NCI-H524 (cell line): ENCODE results near the gene PARP8.
A peak's percentile ranks its signal among the peaks of the same experiment; 100 is the strongest.
"Not testable (repeated sequence)": the region's sequence is repeated elsewhere in the genome, so short reads cannot be mapped to it uniquely, and the experiment has no call there.

Experiments
- DNase-seq, 2 experiments: peaks; one replicate each; lab custom pipeline; 2025; lab: John Stamatoyannopoulos, UW

The PARP8 gene, protein sequence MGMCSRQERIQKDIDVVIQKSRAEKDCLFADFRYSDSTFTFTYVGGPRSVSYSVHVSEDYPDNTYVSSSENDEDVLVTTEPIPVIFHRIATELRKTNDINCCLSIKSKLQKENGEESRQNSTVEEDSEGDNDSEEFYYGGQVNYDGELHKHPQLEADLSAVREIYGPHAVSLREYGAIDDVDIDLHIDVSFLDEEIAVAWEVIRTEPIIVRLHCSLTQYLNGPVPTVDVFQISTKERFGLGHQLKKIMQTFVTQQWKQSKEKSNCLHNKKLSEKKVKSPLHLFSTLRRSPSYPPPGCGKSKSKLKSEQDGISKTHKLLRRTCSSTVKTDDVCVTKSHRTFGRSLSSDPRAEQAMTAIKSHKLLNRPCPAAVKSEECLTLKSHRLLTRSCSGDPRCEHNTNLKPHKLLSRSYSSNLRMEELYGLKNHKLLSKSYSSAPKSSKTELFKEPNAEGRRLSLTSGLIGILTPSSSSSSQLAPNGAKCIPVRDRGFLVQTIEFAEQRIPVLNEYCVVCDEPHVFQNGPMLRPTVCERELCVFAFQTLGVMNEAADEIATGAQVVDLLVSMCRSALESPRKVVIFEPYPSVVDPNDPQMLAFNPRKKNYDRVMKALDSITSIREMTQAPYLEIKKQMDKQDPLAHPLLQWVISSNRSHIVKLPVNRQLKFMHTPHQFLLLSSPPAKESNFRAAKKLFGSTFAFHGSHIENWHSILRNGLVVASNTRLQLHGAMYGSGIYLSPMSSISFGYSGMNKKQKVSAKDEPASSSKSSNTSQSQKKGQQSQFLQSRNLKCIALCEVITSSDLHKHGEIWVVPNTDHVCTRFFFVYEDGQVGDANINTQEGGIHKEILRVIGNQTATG

DNA sequence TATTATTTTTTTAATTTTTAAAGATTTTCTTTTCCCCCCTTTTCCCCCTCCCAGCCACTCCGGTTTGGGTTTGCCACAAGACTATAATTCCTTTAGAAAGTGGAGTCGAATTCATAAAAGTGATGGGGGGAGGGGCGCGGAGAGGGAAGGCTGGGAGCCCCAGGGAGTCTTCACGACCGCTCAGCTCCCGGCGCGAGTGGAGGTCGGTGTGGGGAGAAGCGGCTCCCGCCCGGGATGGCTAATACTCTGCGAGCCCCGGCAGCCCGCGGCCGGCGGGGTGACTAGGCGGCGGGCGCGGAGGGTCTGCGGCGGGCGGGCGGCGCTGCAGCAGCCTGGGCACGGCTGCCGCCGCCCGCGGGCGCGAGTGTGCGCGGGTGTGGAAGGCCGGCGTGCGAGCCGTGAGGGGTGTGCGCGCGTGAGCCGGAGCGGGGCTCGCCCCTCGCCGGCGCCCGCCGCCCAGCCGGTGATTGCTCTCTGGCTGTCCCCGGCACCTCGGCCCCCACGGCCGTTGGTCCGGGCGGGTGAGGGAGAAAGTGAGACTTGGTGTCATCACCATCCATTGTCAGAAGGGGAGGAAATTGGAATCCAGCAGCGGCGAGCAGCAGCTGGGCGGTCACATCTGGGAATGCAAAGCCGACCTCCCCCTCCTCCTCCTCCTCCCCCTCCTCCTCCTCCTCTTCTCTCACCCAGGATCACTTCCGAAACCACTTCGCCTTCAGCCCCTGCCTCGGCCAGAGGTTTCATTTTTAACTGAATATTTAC, at the start of gene PARP8:
Gene PARP8, plus strand, starts transcription at position 377 of the 762 bp plus-strand sequence. CDS start 459 bp downstream, outside the sequence.
- DNase-seq = peak; percentile 14 to 70

DNA sequence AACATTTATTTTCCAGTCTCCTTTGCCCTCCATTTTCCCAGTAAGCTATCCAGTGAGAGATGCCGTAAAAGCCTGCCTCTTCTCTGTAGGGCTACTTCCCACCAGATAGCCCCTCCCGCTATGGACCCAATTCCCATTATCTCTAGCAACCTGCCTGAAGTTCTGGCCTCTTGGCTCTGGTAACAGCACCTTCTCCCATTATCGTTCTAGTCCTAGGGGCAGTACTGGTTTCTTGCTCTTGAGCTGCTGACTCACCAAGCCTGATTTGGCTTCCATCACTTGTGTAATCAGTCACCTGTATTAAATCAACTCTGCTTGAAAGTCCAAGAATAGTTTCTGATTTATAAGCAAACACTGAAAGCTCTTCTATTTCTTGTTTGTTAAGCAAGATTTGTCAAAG, 42.8 kb upstream of the PARP8 start:
- DNase-seq = no peak

DNA sequence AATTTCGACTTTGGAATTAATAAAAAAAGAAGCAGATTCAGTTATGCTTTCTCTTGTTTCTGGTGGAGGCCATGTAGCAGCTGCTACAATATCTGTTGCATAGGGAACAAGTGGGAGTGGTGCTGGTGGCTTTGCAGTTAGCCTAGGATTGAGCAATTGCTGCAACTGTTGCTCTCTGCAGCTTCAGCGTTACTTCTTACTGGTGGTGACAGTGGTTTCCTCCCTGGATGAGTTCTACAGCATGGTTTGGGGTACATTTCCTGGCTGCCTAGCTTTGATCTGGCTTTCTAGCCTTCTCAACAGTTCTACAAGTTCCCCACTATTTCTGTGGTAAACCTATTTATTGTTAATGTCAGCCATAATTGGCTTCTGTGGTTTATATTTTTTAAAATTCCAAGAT, 31.6 kb upstream of the PARP8 start:
- not testable (repeated sequence) for DNase-seq

DNA sequence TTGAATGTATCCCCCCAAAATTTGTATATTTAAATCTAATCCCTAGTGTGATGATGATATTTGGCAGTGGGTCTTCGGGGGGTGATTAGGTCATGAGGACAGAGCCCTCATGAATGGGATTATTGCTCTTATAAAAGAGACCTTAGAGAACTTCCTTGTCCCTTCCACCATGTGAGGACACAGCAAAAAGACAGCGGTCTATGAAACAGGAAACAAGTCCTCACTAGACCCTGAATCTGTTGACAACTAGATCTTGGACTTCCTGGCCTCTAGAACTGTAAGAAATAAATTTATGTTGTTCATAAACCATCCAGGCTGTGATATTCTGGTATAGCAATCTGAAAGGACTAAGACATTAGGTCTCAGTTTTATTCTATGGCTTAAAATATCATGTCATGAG, 28.9 kb upstream of the PARP8 start:
- DNase-seq = not testable (repeated sequence)

DNA sequence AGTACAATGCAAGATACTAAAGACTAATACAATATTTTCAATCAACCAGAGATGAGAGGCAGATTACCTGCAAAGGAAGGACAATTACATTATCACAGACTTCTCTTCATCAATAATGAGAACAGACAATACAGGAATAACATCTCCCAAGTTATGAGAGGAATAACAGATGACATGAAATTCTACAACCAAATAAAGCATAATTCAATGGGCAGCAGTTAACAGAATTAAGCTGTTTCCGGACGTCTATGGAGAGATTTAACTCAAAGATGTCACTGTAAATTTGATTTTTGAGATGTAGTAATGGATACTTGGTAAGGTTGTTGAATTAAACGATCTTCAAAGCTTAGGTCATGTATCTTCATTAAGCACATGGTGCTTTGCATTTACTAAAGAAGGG, 19.8 kb upstream of the PARP8 start:
- no peak for DNase-seq

DNA sequence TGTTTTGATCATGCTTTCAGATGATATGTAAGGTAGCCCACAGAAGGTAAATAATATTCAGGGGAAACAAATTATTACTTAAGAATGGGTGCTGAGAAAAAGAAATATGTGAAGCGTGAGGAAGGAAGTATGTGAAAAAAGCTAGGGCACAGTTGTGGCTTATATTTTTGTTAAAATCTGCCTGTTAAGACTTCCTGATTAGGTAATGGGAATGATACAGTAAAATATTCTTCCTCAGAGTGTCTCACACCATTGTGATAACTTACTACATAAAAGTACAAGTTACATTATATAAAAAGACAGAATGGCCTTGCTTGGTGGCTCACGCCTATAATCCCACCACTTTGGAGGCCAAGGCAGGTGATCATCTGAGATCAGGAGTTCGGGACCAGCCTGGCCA, 18.7 kb upstream of the PARP8 start:
- no peak for DNase-seq

DNA sequence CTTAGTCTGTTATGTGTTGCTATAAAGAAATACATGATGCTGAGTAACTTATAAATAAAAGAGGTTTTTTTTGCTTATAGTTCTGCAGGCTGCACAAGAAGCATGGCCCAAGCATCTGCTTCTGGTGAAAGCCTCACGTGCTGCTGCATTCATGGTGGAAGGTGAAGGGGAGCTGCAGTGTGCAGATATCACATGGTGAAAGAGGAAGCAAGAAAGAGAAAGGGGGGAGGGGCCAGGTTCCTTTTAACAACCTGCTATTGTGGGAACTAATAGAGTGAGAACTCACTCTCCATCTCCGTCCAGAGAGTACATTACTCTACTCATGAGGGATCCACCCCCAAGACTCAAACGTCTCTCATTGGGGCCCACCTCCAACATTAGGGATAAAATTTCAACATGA, 12.5 kb upstream of the PARP8 start:
- no peak for DNase-seq

DNA sequence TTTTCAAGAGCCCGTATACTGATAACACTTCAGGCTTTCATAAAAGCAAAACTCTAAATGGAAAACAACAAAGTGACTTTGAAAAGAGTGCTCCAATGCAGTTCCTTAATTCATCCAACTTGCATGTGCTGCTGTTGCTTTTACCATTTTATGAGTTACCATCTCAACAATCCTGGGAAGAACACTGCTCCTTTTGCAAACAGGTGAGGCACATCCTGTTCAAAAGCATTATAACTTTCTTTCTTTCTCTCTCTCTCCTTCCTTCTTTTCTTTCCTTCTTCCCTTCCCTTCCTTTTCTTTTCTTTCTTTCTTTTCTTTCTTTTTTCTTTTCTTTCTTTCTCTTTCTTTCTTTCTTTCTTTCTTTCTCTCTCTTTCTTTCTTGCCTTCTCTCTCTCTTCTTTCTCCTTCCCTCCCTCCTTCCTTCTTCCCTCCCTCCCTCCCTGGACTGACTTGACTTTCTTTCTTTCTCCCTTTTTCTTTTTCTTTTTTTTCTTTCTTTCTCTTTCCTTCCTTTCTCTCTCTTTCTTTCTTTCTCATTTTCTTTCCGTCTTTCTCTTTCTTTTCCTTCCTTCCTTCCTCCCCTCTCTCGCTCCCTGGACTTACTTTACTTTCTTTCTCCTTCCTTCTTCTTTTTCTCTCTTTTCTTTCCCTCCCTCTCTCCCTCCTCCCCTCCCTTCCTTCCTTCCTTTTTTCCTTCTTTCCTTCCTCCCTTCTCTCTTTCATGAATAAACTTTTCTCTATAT, 11.2 kb upstream of the PARP8 start:
- no peak for DNase-seq

DNA sequence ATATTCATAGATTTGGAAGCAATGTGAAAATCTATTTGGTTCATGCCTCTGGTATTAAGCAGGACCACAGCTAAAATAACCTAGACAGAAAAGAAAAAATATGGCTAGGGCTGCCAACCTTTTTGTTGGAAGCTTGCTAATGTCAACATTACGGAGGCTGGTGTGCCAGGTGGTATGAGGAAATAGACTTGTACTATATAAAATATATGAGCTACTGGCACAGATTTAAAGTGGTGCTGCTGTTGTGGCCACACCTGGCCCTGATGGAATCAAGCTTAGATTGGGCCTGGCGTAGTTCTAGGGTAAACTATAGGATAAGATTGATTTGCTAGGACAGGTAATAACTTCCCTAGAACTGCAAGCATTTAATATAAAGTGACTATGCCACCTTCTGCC, 10.6 kb upstream of the PARP8 start:
- DNase-seq = no peak

DNA sequence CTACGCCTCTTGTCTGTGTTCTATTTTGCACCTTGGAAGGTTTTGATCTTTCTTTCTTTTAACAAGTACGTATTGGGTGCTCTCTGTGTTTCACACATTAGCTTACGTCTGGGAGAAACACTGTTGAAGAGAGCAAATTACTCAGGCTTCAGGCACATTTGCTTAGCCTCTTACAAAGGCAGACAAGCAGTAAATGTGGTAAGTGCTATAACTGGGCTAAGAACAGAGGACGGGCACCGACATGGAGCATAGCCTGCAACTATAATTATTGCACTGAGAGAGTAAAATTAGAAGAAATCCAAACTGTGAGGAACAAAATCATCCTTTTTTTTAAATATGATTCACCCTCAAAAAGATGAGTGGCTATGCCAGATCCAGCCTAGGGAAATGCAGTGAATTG, 9.4 kb upstream of the PARP8 start:
- no peak for DNase-seq

DNA sequence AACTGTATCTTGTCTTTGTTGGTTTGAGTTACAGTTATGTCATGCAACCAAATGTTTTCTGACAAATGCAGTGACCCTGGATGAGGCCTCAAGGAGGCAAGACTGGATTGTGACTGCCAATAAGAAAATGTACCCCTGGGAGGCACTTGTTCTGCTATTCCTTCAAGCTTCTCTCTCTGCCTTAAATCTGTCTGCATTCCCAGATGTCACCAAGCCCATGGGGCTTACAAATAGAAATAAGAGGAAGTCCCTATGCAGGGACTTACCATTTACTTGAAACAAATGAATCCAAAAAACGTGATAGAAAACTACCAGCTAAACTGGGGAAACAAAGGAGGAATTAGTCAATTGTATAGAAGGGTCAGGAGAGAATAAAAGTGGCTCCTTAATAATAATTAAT, 8.2 kb upstream of the PARP8 start:
- no peak for DNase-seq

DNA sequence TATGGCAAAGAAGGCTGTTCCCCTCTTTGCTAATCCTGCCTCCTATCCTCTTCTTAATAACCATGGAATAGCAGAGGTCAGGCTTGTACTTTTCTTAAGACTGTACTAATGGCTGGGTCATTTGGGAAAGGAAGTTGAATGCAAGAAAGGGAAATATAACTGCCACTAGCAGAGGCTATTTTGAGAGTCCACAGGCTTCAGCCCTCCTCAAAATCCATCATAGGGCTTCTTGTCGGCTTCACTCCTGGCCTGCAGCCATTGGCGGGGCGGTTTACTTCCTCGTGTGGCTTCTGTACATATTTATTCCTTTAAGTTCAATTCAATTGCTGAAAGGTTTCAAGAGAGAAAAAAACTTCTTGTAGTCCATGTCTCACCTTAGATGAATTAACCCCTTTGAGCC, 2.8 kb upstream of the PARP8 start:
- no peak for DNase-seq

DNA sequence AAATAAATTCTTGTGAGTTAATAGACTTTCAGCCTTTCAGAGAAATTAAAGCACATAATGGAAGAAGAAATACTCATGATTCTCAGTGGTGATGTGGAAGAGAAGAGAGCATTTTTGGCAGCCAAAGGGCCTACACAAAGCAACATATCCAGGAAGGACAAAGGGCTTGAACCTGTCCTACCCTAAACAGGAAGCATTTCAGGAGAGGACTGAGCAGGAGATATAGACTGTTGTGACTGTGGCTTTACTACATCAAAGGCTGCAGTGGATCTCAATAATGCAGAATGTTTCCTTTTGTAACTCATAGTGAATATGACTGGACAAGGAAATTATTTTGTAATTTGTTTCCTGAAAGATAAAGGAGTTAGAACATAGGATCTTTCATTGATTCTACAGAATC, 1.3 kb upstream of the PARP8 start:
- no peak for DNase-seq

DNA sequence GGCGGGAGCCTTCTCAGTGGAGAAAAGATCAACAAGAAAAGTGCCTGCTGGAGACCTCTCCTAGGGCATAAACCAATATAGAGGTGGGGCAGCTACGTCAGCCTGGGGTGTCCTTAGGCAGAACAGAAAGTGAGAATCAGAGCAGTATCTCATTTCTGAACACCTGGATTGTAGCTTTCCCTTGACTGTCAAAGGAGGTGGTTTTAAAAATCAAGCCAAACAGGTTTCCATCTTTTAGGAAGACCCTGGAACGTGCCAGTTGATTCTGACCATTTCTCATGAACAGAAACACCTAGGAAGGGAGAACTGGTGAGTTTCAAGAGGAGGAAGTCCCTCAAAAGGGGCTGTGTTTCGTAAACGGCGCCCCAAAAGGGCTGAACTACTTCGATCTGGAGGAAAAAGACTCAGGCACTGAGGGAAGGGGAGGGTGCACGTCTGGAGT, 655 bp upstream of the PARP8 start:
- DNase-seq = not testable (repeated sequence)

DNA sequence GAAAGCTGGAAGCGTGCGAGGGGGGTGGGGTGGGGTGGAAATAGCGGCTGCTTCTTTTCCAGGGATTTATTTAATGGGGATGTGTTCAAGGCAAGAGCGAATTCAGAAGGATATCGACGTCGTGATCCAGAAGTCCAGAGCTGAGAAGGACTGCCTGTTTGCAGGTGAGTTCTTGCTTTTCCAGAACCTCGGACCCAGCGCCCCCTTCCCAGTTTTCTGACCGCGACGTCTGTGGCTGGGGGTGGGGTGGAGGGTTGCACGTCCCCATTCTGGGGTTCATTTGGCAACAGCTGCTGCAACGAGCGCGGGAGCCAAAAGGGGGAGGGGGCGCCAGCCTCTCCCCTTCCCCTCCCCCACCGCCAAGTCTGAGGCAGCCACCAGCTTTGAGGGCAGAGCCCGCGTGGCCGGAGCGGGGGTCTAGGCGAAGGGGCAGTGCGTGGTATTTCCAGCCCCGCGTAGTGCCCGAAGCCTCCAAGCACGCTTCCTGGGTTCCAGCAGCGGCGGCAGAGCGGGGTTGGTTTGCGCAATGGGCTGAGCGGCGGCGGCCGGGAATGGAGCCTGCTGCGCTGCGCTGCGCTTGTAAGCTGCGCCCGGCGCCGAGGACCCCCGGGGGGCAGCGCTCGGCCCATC, 701 bp downstream of the PARP8 start:
- DNase-seq = peak in 1 of 2 experiments; percentile 62

DNA sequence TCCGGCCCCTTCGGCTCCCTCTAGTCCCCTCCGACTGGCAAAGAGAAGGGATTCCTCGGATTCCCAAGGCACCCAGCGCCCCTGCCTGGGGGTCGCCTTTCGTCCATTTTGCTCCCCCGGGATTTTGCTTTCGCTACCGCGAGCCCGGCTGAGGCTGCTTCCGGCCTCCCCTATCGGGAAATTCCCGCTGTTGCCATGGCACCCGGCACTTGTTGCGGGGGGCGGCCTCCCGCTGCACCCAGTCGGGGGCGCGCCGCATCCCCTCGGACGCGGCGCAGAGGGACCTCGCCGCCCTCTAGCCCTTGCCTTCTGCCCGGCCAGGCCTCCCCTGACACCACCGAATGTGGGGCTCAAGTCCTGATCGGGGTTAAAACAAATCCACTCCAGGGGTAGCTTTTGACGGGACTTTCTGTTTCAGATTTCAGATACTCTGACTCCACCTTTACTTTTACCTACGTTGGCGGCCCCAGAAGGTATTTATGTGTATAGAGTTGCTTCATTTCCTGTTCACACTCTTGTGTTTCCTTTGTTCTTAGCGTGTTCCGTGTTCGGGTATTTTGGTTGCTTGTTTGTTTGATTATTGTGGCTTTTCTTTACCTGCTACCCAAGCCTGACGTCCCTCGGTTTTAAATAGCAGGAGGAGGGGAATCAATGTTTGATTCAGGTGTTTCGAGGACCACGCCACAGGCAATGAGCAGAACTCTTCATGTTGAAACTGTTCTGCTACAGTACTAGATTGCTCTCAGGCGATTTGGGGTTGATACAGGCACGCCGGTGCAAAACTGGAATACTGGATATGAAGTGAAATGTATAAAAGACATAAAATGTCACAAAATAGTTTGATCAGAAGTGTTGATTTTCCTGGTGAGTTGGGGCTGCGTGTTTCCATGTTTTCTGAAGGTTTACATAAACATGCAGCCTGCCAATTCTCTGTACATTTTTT, 1.5 kb downstream of the PARP8 start:
- peak; percentile 49 to 83 for DNase-seq

DNA sequence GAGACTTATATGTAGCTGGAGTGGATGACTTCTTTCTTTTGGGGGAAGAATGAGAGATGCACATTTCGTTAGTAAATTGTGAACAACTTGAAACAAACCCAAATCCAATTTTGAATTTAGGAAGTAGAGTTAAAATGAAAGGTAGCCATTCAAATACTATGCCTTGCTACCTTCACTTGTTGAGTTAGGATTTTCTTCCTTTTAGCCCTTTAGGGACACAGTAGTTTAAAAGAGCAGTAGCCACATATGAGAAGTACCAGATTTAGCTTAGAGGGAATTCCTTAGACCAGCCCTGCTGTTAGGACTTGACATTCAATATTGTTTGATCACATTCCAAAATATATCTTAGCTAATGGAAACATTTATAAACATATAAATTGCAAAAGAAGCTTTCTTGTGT, 2.2 kb downstream of the PARP8 start:
- not testable (repeated sequence) for DNase-seq

DNA sequence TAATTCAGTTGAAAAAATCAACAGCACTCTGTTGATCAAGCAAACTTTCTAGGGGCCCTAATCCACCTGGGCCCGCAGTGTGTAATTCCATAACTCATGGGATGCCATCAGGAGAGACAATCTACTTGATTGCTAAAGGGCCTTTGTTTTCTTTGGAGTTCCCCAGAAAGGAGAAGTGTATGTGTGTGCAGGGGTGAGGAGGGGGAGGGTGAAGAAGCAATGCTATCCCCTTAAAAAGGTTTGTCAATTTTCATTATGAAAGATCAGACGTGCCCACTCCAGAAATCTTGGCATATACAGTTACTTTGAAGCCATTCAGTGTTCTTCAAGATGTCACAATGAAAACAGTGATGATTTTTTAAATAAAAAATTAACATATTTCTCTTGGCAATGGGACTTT, 6.2 kb downstream of the PARP8 start:
- no peak for DNase-seq

DNA sequence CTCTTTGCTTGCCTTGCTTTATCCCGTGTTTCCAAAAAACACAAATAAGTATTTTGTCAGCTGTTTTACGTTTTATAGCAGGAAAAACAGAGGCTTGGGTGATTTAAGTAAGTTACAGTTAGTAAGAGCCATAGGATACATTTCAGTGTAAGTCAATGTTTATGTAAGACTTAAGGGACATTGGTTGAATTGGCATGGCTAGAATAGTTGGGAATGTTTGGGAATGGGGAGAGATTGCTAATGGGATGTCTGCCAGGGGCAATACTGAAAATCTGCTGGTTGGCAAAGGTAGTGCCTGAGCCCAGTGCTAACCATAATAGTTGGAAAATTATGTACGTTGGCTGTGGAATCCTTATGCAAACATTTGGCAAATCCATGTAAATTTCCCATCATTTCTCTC, 7.0 kb downstream of the PARP8 start:
- DNase-seq = not testable (repeated sequence)

DNA sequence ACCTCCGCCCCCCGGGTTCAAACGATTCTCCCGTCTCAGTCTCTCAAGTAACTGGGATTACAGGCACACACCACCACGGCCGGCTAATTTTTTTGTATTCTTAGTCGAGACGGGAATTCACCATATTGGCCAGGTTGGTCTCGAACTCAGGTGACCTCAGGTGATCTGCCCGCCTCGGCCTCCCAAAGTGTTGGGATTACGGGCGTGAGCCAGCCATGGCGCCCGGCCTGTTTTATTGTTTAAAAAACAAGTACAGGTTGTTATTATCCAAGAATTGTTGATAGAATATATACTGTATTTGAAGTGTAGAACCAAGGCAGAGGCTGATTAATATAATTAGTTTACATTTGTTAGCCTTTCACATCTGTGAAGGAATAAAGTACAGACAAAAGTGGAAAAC, 8.9 kb downstream of the PARP8 start:
- DNase-seq = no peak
